Fibroblast of villous mesenchyme (primary cell): Measurements from ENCODE around the gene MTRR. TPM values are rescaled to one million over a fixed set of nuclear protein-coding genes. Genes with fewer than 3 reads are reported as not detected.

ENCODE experiments used
- DNase-seq: peaks from one replicate; pipeline ENCODE4 v3.0.0-alpha.2; 2010; ENCODE audit warnings: low read depth
- H3K4me3 ChIP-seq: 2 replicates; pipeline ENCODE4 v1.5.1; 2011; ENCODE audit warnings: low read depth, mild to moderate bottlenecking, low read length
- total RNA-seq: library from RNA; depleted of rRNA; stranded (reverse); fragments of >200 nt; gene quantifications from 2 replicates; pipeline ENCODE4 v1.2.3, GENCODE V29; 2012
- TF ChIP-seq, protein P1 (sequence below): IDR thresholded peaks from 2 replicates; pipeline ENCODE4 v1.5.1; 2012; ENCODE audit warnings: low read depth, mild to moderate bottlenecking, low read length; ENCODE audit not compliant: insufficient read depth

Gene MTRR
- total RNA-seq, 1 donor, result 41.5 TPM

DNA sequence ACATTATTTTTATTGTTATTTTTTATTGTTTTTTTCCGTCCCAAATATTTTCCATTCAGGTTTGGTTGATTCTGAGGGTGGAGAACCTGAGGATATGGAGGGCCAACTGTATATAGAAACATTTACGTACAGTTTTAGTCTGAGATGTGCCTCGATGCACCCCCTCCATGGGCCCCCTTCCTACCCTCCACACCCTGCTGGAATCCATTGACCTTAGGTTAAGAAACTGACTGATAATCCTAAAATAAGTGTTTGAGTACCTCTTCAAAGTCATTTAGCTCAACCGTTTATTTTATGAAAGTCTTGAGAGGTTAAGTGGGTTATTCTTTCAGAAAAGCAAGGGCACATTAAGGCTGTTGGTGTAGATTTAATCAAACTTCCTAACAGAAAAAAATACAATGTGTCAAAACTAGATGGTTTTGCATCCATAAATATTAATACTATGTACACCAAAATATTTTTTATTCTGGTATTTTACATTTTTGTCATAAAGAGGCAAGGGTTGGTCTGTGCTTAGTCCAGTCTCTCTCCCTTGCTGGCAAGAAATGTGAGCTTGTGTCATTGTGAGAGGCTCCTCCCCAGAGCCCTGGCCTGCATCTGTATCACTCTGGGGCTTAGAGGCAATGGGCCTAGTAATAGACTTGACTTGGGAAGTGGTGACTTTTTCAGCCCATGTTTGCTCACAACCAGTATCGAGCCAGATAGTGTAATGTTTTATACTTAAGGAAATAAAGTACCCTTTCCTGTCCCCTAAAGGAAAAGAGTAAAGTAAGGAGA lies 15.7 kb downstream of the MTRR start:
- TF ChIP-seq, protein P1, sequence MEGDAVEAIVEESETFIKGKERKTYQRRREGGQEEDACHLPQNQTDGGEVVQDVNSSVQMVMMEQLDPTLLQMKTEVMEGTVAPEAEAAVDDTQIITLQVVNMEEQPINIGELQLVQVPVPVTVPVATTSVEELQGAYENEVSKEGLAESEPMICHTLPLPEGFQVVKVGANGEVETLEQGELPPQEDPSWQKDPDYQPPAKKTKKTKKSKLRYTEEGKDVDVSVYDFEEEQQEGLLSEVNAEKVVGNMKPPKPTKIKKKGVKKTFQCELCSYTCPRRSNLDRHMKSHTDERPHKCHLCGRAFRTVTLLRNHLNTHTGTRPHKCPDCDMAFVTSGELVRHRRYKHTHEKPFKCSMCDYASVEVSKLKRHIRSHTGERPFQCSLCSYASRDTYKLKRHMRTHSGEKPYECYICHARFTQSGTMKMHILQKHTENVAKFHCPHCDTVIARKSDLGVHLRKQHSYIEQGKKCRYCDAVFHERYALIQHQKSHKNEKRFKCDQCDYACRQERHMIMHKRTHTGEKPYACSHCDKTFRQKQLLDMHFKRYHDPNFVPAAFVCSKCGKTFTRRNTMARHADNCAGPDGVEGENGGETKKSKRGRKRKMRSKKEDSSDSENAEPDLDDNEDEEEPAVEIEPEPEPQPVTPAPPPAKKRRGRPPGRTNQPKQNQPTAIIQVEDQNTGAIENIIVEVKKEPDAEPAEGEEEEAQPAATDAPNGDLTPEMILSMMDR, result no peak
- no peak overlapping the region for H3K4me3 ChIP-seq
- DNase-seq, result no peak

DNA sequence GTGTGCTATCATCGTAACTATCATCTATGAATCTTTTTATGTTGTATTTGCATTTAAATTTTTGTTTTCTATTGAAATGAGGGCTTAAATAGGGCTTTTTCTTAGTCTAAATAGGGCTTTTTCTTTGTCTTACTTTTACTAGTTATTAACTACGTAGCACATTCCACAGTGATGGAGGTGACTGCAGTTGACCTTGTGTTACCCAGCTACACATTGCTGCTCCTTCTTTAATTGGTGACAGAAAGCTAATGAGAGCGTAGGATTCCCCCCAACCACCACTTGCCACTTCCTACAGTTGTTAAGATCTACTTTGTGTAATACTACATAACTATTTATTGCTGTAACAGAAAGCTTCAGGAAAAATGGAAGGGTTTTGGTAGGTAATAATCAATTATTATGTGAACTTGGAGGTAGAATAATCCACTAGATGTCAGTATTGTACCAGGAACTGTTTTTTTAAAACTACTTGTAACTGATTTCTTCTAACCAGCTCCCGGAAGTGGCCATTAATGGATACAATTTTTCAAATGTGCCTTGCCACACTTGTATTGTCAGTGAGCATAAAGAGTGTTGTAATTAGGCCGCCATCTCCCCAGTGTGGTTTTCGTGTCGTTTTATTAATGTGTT lies 18.0 kb downstream of the MTRR start:
- no peak overlapping the region for H3K4me3 ChIP-seq
- TF ChIP-seq, protein P1, result peak; percentile 51
- peak; percentile 65 for DNase-seq

DNA sequence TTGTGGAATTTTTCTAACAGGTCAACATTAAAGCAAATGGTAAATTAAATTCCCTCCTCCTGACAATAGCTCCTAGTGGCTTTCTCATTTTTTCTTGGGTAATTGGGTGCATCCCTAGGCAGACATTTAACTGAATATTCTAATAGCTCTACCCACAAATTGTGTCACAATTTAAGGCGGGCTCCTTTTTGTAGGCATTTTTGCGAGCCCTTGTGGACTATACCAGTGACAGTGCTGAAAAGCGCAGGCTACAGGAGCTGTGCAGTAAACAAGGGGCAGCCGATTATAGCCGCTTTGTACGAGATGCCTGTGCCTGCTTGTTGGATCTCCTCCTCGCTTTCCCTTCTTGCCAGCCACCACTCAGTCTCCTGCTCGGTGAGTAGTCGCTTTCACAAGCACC lies 20.0 kb downstream of the MTRR start:
- TF ChIP-seq, protein P1, result no peak
- no peak for DNase-seq
- no peak overlapping the region for H3K4me3 ChIP-seq

DNA sequence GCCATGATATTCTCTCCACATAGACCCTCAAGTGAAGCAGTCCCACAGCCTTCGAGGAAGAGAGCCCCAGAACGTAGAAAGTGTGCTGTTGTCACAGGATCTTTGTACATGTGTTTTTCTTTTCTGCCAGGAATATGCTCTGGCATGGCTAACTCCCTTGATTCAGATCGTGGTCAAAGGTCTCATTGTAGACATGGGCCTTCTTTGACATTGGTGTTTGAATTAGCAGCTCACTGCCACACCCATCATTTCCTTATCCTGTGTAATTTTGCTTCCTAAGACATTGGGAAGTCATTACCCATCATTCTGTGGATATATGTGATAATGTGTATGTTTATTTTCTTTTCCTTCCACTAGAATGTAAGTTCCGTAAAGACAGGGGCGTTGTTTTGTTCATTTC lies 25.5 kb downstream of the MTRR start:
- no peak overlapping the region for H3K4me3 ChIP-seq
- DNase-seq, result no peak
- TF ChIP-seq, protein P1, result no peak

DNA sequence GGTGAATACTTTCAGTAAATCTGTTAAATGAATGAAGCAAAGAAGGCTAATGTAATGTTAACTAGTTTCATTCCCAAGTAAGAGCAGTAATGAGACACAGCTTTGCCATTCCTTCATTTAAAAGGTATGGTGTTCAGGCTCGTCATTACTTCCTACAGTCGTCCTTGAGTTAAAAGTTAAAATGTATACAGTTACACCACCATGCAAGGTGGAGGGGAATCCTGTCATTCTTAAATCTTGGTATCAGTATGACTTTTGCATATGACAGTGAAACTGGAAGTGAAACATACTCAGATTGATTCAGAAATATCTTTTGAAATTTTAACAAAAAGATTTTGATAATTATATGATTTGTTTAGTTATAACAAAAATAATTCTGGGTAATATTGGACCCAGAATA lies 25.9 kb downstream of the MTRR start:
- H3K4me3 ChIP-seq, result no peak overlapping the region
- no peak for DNase-seq
- TF ChIP-seq, protein P1, result no peak

DNA sequence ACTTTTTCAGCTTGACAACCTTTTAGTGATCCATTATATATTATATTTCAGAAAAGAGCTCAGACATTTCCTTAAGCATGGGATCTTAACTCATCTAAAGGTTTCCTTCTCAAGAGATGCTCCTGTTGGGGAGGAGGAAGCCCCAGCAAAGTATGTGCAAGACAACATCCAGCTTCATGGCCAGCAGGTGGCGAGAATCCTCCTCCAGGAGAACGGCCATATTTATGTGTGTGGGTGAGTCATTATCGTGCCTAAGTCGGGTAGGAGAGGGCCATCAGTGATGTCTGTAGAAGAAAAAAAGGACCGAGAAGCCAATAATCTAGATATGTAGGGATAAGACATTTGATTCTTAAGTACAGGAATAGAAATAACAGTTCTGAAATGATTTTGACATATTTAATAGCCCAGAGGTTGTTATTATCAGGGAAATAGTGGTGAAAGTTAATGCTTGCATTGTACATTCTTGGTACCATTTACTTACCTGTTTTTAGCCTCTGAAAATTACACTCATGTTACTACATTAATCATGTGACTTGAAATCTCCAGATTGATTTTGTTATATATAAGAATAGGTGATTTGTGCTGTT lies 28.2 kb downstream of the MTRR start:
- DNase-seq, result peak; percentile 65
- TF ChIP-seq, protein P1, result peak; percentile 65
- H3K4me3 ChIP-seq, result no peak overlapping the region
